Prostate gland (tissue), 2 donors: ENCODE data around the gene ZNF319.

Source experiments
- CTCF ChIP-seq, 4 experiments: fragments of 200-600 bp in 2 of 4; fragments of 450-650 bp in 2 of 4; sonication (generic) in 2 of 4; IDR thresholded peaks; 1 replicate in 3 of 4; 2 replicates in 1 of 4; pipeline ENCODE4 v1.5.1; 2016 to 2019; ENCODE audit warnings: antibody characterized with exemption in 4 of 4, mild to moderate bottlenecking in 2 of 4, moderate library complexity in 2 of 4
- POLR2A ChIP-seq: fragments of 450-650 bp; IDR thresholded peaks from one replicate; pipeline ENCODE4 v1.6.1; 2016; ENCODE audit warnings: antibody characterized with exemption, mild to moderate bottlenecking

GRCh38 chr16:58045096-58045495, 44.6 kb upstream of the ZNF319 start:
- TF ChIP-seq CTCF (IDR thresholded peaks at IDR 0.05) (no peak), POLR2A (no peak)
